GM19468 (cell line): ENCODE data around the gene MEGF8.

ENCODE experiments used
- ATAC-seq: cut with Tn5 transposase; IDR thresholded peaks from one replicate; pipeline ENCODE4 v1.9.1; 2021; ENCODE audit warnings: mild to moderate bottlenecking, moderate library complexity, moderate number of reproducible peaks; ENCODE audit not compliant: unreplicated experiment; ENCODE audit errors: extremely low read depth

Gene MEGF8

GRCh38 chr19:42350417-42350816 lies 25.0 kb downstream of the MEGF8 start:
- no peak for ATAC-seq

- ATAC-seq = no peak
These were observed 25.8 kb downstream of the MEGF8 start for GRCh38 chr19:42351079-42351735.

- ATAC-seq = no peak
These were observed 27.1 kb downstream of the MEGF8 start for GRCh38 chr19:42352301-42353259.

GRCh38 chr19:42353341-42354015 lies 28.0 kb downstream of the MEGF8 start:
- ATAC-seq = no peak

GRCh38 chr19:42355896-42356295 lies 30.5 kb downstream of the MEGF8 start:
- no peak for ATAC-seq

- no peak for ATAC-seq
These were observed 31.3 kb downstream of the MEGF8 start for GRCh38 chr19:42356686-42357085.

GRCh38 chr19:42357290-42357689 lies 31.9 kb downstream of the MEGF8 start:
- ATAC-seq = no peak

GRCh38 chr19:42360787-42361544 lies 35.5 kb downstream of the MEGF8 start:
- no peak for ATAC-seq

GRCh38 chr19:42361545-42361910 lies 36.1 kb downstream of the MEGF8 start:
- no peak for ATAC-seq

- no peak for ATAC-seq
These were observed 36.9 kb downstream of the MEGF8 start for GRCh38 chr19:42362342-42362741.

- ATAC-seq = no peak
These were observed 37.5 kb downstream of the MEGF8 start for GRCh38 chr19:42362891-42363440.

- no peak for ATAC-seq
These were observed 38.3 kb downstream of the MEGF8 start for GRCh38 chr19:42363614-42364346.

GRCh38 chr19:42366673-42367072 lies 41.2 kb downstream of the MEGF8 start:
- no peak for ATAC-seq

- no peak for ATAC-seq
These were observed 42.5 kb downstream of the MEGF8 start for GRCh38 chr19:42367929-42368328.

- no peak for ATAC-seq
These were observed 42.9 kb downstream of the MEGF8 start for GRCh38 chr19:42368360-42368759.

GRCh38 chr19:42368765-42369164 lies 43.3 kb downstream of the MEGF8 start:
- ATAC-seq = no peak

- no peak for ATAC-seq
These were observed 44.1 kb downstream of the MEGF8 start for GRCh38 chr19:42369433-42370067.

GRCh38 chr19:42370068-42370520 lies 44.7 kb downstream of the MEGF8 start:
- no peak for ATAC-seq
